MM.1S (cell line): Measurements from ENCODE around the gene SPIRE1.
"Not testable (repeated sequence)": the region's sequence is repeated elsewhere in the genome, so short reads cannot be mapped to it uniquely, and the experiment has no call there.

Source experiments
- DNase-seq: peaks from one replicate; pipeline ENCODE4 v3.0.0-alpha.2; 2015
- H2AFZ ChIP-seq: fragments of 300-600 bp; sonication (generic); 2 replicates; pipeline ENCODE4 v1.6.0; 2016; ENCODE audit warnings: antibody characterized with exemption, low read length
- H3F3A ChIP-seq: fragments of 300-600 bp; sonication (generic); 2 replicates; pipeline ENCODE4 v1.6.1; 2016; ENCODE audit warnings: mild to moderate bottlenecking, antibody characterized with exemption, low read length, moderate library complexity, mixed read lengths; ENCODE audit not compliant: insufficient read depth
- H3K27ac ChIP-seq: fragments of 300-600 bp; sonication (generic); 2 replicates; pipeline ENCODE4 v1.5.1; 2016; ENCODE audit warnings: mild to moderate bottlenecking, low read length
- H3K27me3 ChIP-seq: fragments of 300-600 bp; sonication (generic); replicated peaks from 2 replicates; pipeline ENCODE4 v1.6.0; 2016; ENCODE audit warnings: low read length; ENCODE audit not compliant: insufficient read depth
- H3K36me3 ChIP-seq: fragments of 300-600 bp; sonication (generic); replicated peaks from 2 replicates; pipeline ENCODE4 v1.6.1; 2016; ENCODE audit warnings: mild to moderate bottlenecking, low read length, mixed read lengths; ENCODE audit not compliant: insufficient read depth
- H3K4me1 ChIP-seq: fragments of 300-600 bp; sonication (generic); 2 replicates; pipeline ENCODE4 v1.6.1; 2016; ENCODE audit warnings: low read length, mixed read lengths
- H3K4me2 ChIP-seq: fragments of 300-600 bp; sonication (generic); 2 replicates; pipeline ENCODE4 v1.6.0; 2016; ENCODE audit warnings: low read depth, low read length
- H3K4me3 ChIP-seq: fragments of 300-600 bp; sonication (generic); 2 replicates; pipeline ENCODE4 v1.5.1; 2016; ENCODE audit warnings: low read length, mixed read lengths
- H3K79me2 ChIP-seq: fragments of 300-600 bp; sonication (generic); 2 replicates; pipeline ENCODE4 v1.6.1; 2016; ENCODE audit warnings: mixed run types, low read length, mixed read lengths
- H3K9ac ChIP-seq: fragments of 300-600 bp; sonication (generic); 2 replicates; pipeline ENCODE4 v1.6.1; 2016; ENCODE audit warnings: low read length, mixed read lengths
- H3K9me2 ChIP-seq: fragments of 300-600 bp; sonication (generic); replicated peaks from 2 replicates; pipeline ENCODE4 v1.6.1; 2016; ENCODE audit warnings: mild to moderate bottlenecking, low read length, mixed read lengths; ENCODE audit not compliant: insufficient read depth
- H3K9me3 ChIP-seq: fragments of 300-600 bp; sonication (generic); replicated peaks from 2 replicates; pipeline ENCODE4 v1.6.1; 2016; ENCODE audit warnings: mild to moderate bottlenecking, low read length, mixed read lengths; ENCODE audit not compliant: insufficient read depth
- H4K20me1 ChIP-seq: fragments of 300-600 bp; sonication (generic); 2 replicates; pipeline ENCODE4 v1.6.1; 2016; ENCODE audit warnings: mild to moderate bottlenecking, low read length, moderate library complexity, mixed read lengths; ENCODE audit not compliant: insufficient read depth
- CTCF ChIP-seq: fragments of 300-600 bp; sonication (generic); IDR thresholded peaks from 2 replicates; pipeline ENCODE4 v1.5.1; 2016; ENCODE audit warnings: antibody characterized with exemption, low read length, mixed read lengths
- EZH2 ChIP-seq: fragments of 300-600 bp; sonication (generic); optimal IDR thresholded peaks from 2 replicates; pipeline ENCODE3; 2017; ENCODE audit warnings: low read depth, mild to moderate bottlenecking, antibody characterized with exemption, low read length, mixed read lengths
- EZH2phosphoT487 ChIP-seq: fragments of 300-600 bp; sonication (generic); IDR thresholded peaks from 2 replicates; pipeline ENCODE4 v1.6.1; 2018; ENCODE audit warnings: antibody characterized with exemption, low read length

Gene SPIRE1

GRCh38 chr18:12567849-12568248 is 90.1 kb downstream of the SPIRE1 start:
- Histone ChIP-seq H3K79me2 (no peaks in the 10 kb centered on the region), H3K9me2 (no peaks in the 10 kb centered on the region), H3K4me2 (no peak overlapping the region), H3K36me3 (no peaks in the 10 kb centered on the region), H3K27me3 (no peaks in the 10 kb centered on the region), H4K20me1 (no peaks in the 10 kb centered on the region), H3F3A (no peaks in the 10 kb centered on the region), H3K27ac (no peak overlapping the region), H3K4me3 (no peak overlapping the region), H2AFZ (no peak overlapping the region), H3K9ac (no peak overlapping the region), H3K9me3 (no peaks in the 10 kb centered on the region), H3K4me1 (no peaks in the 10 kb centered on the region)
- TF ChIP-seq EZH2phosphoT487: no peak
- no peak for TF ChIP-seq CTCF
- TF ChIP-seq EZH2: no peak
- no peak for DNase-seq

GRCh38 chr18:12564861-12565260 is 93.0 kb downstream of the SPIRE1 start:
- Histone ChIP-seq H3K4me2 (no peak overlapping the region), H3K36me3 (no peaks in the 10 kb centered on the region), H3K9ac (no peak overlapping the region), H3K27me3 (no peaks in the 10 kb centered on the region), H3K4me1 (no peaks in the 10 kb centered on the region), H2AFZ (no peak overlapping the region), H3K79me2 (no peaks in the 10 kb centered on the region), H3K9me3 (no peaks in the 10 kb centered on the region), H3K4me3 (no peak overlapping the region), H4K20me1 (no peaks in the 10 kb centered on the region), H3F3A (no peaks in the 10 kb centered on the region), H3K9me2 (no peaks in the 10 kb centered on the region), H3K27ac (no peak overlapping the region)
- TF ChIP-seq EZH2phosphoT487: no peak
- TF ChIP-seq CTCF: no peak
- no peak for TF ChIP-seq EZH2
- DNase-seq: no peak

- H3K4me2 ChIP-seq: no peak overlapping the region
These were observed 93.5 kb downstream of the SPIRE1 start for GRCh38 chr18:12564378-12564777.

GRCh38 chr18:12560600-12560999 is 97.3 kb downstream of the SPIRE1 start:
- H3K9ac ChIP-seq, H3F3A ChIP-seq, H3K27ac ChIP-seq, H3K36me3 ChIP-seq, H2AFZ ChIP-seq, H3K4me3 ChIP-seq, H3K27me3 ChIP-seq, H3K79me2 ChIP-seq, H3K4me2 ChIP-seq, H4K20me1 ChIP-seq, H3K9me3 ChIP-seq, H3K9me2 ChIP-seq, H3K4me1 ChIP-seq, DNase-seq: not testable (repeated sequence)

More at GRCh38 chr18:12564378-12564777, 93.5 kb downstream of the SPIRE1 start:
- no peaks in the 10 kb centered on the region for H4K20me1 ChIP-seq
- no peak overlapping the region for H3K9ac ChIP-seq
- H3K9me3 ChIP-seq: no peaks in the 10 kb centered on the region
- no peaks in the 10 kb centered on the region for H3K27me3 ChIP-seq
- H2AFZ ChIP-seq: no peak overlapping the region
- no peak overlapping the region for H3K27ac ChIP-seq
- H3K36me3 ChIP-seq: no peaks in the 10 kb centered on the region
- H3K9me2 ChIP-seq: no peaks in the 10 kb centered on the region
- H3F3A ChIP-seq: no peaks in the 10 kb centered on the region
- H3K4me1 ChIP-seq: no peaks in the 10 kb centered on the region
- no peaks in the 10 kb centered on the region for H3K79me2 ChIP-seq
- no peak for TF ChIP-seq EZH2
- TF ChIP-seq CTCF: no peak
- TF ChIP-seq EZH2phosphoT487: no peak
- no peak overlapping the region for H3K4me3 ChIP-seq
- no peak for DNase-seq
